ENCODE data around the gene WNT1. TPM values are rescaled to one million over a fixed set of nuclear protein-coding genes. Genes with fewer than 3 reads are reported as not detected.

The WNT1 gene
- total RNA-seq, 2 experiments from 2014 or later: 0.17 to 0.29 TPM

- peaks cover 33% of the 10 kb centered on the region for H3K4me1 Mint-ChIP-seq
- no peak within 1 kb of the TSS for H3K27ac Mint-ChIP-seq
- peak within 1 kb of the TSS; percentile 37 for H3K4me3 Mint-ChIP-seq
- peak; percentile 26 for DNase-seq
- ChIA-PET CTCF (interaction anchor here (0.6 to 6.6 kb wide), 7 partner anchors 11 to 174 kb away, joined by 3 to 36 read pairs (median 15); partner anchors contain the start of gene WNT1), POLR2A (no interaction called here)
- peaks cover 31% of the 10 kb centered on the region for H3K36me3 Mint-ChIP-seq (ENCODE audit: low read depth)
- peaks cover 48% of the 10 kb centered on the region for H3K27me3 Mint-ChIP-seq
- H3K9me3 Mint-ChIP-seq: no peaks in the 10 kb centered on the region
Observed at GRCh38 chr12:48999371-49000131, 21.4 kb downstream of the WNT1 start, which contains the start of gene DDN. Gene DDN, minus strand, starts transcription at chr12:48999375. Its CDS starts 88 bp downstream, at chr12:48999287.

DNA sequence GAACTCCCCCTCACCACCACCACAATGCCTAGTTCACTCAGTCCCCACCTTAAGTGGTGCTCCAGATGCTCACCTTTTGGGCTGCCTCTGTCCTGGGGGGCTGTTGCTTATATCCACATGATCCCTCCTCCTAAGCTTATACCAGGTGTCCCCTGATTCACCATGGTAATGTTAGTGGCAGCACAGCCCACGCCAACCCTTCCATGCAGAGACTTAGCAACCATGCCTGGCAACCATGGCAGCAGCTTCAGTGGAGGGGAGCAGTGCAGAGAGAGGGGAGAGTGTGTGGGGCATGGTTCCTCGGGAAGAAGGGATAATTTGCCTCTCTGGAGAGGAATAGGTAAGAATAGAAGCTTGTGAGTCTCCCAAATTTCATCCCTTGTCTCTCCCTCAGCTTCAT lies 22.2 kb downstream of the WNT1 start:
- Mint-ChIP-seq H3K4me3 (no peak overlapping the region), H3K4me1 (peaks cover 28% of the 10 kb centered on the region), H3K27me3 (peaks cover 42% of the 10 kb centered on the region), H3K27ac (no peak overlapping the region), H3K36me3 (ENCODE audit: low read depth) (peaks cover 39% of the 10 kb centered on the region), H3K9me3 (no peaks in the 10 kb centered on the region)
- no peak for DNase-seq
- ChIA-PET CTCF (interaction anchor here (0.5 to 6.6 kb wide), 8 partner anchors 12 to 67 kb away, joined by 3 to 36 read pairs (median 10); partner anchors contain the start of genes PRKAG1 and WNT1), POLR2A (interaction anchor here (0.6 kb wide), 1 partner anchor 78 kb away, joined by 3 read pairs; no protein-coding TSS in a partner anchor)

GRCh38 chr12:49008943-49009342 lies 30.8 kb downstream of the WNT1 start:
- H3K27me3 Mint-ChIP-seq: no peaks in the 10 kb centered on the region
- POLR2A ChIA-PET: no interaction called here

GRCh38 chr12:49010092-49010668 lies 32.1 kb downstream of the WNT1 start:
- peaks cover 18% of the 10 kb centered on the region for H3K36me3 Mint-ChIP-seq (ENCODE audit: low read depth)
- H3K4me1 Mint-ChIP-seq: peaks cover 5% of the 10 kb centered on the region
- no peak for DNase-seq
- ChIA-PET POLR2A (no interaction called here), CTCF (no interaction called here)
- no peaks in the 10 kb centered on the region for H3K27me3 Mint-ChIP-seq
- no peak overlapping the region for H3K27ac Mint-ChIP-seq
- no peaks in the 10 kb centered on the region for H3K9me3 Mint-ChIP-seq
- H3K4me3 Mint-ChIP-seq: no peak overlapping the region

More at GRCh38 chr12:49008943-49009342, 30.8 kb downstream of the WNT1 start:
- no peak overlapping the region for H3K4me3 Mint-ChIP-seq
- H3K9me3 Mint-ChIP-seq: no peaks in the 10 kb centered on the region
- no peak overlapping the region for H3K27ac Mint-ChIP-seq
- CTCF ChIA-PET: interaction anchor here (1.4 kb wide), 1 partner anchor 12 kb away, joined by 8 read pairs; no protein-coding TSS in a partner anchor
- peaks cover 28% of the 10 kb centered on the region for H3K36me3 Mint-ChIP-seq (ENCODE audit: low read depth)
- no peaks in the 10 kb centered on the region for H3K4me1 Mint-ChIP-seq
- no peak for DNase-seq

- no peaks in the 10 kb centered on the region for H3K27me3 Mint-ChIP-seq
- ChIA-PET CTCF (interaction anchor here (0.7 to 5.0 kb wide), 3 partner anchors 10 to 25 kb away, joined by 3 to 36 read pairs (median 9); partner anchors contain the start of gene DDN), POLR2A (no interaction called here)
- H3K9me3 Mint-ChIP-seq: no peaks in the 10 kb centered on the region
- no peak overlapping the region for H3K4me3 Mint-ChIP-seq
- peaks cover 27% of the 10 kb centered on the region for H3K4me1 Mint-ChIP-seq
- peaks cover 32% of the 10 kb centered on the region for H3K36me3 Mint-ChIP-seq (ENCODE audit: low read depth)
- H3K27ac Mint-ChIP-seq: no peak overlapping the region
- no peak for DNase-seq
Observed at GRCh38 chr12:49012739-49013138, 34.6 kb downstream of the WNT1 start.

DNA sequence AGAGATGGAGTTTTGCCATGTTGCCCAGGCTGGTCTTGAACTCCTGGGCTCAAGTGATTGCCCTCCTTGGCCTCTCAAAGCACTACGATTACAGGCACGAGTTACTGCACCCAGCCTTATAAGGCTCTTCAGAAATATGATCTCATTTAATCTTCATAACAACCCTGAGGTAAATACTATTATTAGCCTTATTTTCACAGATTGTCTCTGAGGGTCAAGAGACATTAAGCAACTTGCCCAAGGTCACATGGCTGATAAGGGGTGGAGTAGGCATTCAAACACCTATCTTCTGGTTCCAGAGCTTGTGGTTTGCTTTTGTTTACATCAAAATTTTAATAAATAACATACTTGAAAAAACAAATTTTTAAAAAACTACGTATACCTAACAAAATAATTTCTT lies 35.3 kb downstream of the WNT1 start:
- Mint-ChIP-seq H3K4me3 (no peak overlapping the region), H3K4me1 (peaks cover 30% of the 10 kb centered on the region), H3K36me3 (ENCODE audit: low read depth) (peaks cover 34% of the 10 kb centered on the region), H3K9me3 (no peaks in the 10 kb centered on the region), H3K27ac (no peak overlapping the region), H3K27me3 (no peaks in the 10 kb centered on the region)
- ChIA-PET POLR2A (no interaction called here), CTCF (interaction anchor here (2.1 to 5.0 kb wide), 3 partner anchors 15 to 25 kb away, joined by 4 to 36 read pairs (median 9); partner anchors contain the start of gene DDN)
- DNase-seq: no peak

DNA sequence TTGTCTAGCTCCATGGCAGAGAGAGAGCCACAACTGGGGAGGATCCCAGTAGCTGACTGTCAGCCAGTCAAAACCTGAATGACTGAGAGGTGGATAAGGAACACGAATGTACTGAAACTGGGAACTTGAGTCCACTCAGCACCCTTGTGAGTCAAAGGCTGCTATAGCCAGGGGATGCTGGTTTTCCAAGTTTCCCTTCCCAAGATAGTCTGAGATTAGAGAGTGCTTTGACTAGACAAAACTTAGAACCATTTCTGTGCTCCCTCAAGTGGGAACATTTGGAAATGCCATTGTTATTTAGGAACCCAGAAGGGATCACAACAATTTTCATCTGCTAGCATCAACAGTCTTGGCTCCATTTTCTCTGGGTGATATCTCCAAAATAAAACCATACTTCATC lies 36.4 kb downstream of the WNT1 start:
- DNase-seq: no peak
- Mint-ChIP-seq H3K27me3 (no peaks in the 10 kb centered on the region), H3K4me1 (peaks cover 37% of the 10 kb centered on the region), H3K4me3 (no peak overlapping the region), H3K36me3 (ENCODE audit: low read depth) (peaks cover 35% of the 10 kb centered on the region), H3K27ac (no peak overlapping the region), H3K9me3 (no peaks in the 10 kb centered on the region)
- ChIA-PET CTCF (interaction anchor here (0.9 to 5.0 kb wide), 4 partner anchors 10 to 78 kb away, joined by 3 to 36 read pairs (median 4); partner anchors contain the start of gene DDN), POLR2A (no interaction called here)

GRCh38 chr12:49015196-49015595 lies 37.1 kb downstream of the WNT1 start:
- Mint-ChIP-seq H3K27me3 (no peaks in the 10 kb centered on the region), H3K4me3 (no peak overlapping the region), H3K27ac (no peak overlapping the region), H3K36me3 (ENCODE audit: low read depth) (peaks cover 32% of the 10 kb centered on the region), H3K9me3 (no peaks in the 10 kb centered on the region), H3K4me1 (peaks cover 43% of the 10 kb centered on the region)
- POLR2A ChIA-PET: no interaction called here
- CTCF ChIA-PET: interaction anchor here (1.2 to 5.0 kb wide), 4 partner anchors 10 to 28 kb away, joined by 3 to 36 read pairs (median 5); partner anchors contain the start of gene DDN
- no peak for DNase-seq

DNA sequence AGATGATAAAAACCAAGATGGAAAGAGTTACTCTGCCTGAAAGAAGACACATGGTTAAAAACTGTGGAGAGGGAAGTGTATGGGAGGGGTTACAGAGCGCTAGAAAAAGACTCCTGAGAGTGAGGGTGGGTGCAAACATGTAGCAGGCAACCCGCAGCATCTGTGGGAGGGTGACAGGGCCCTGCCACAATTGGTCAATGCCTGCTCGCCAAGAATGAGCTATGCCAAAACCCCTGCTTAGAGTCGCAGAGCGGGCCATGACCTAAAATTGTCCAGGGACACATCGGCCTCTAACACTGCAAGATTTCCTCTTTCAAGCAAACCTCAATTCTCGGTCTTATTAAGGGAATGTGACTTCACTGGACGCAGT lies 39.8 kb downstream of the WNT1 start:
- CTCF ChIA-PET: interaction anchor here (1.0 to 2.4 kb wide), 6 partner anchors 13 to 165 kb away, joined by 3 to 8 read pairs (median 6); no protein-coding TSS in a partner anchor

GRCh38 chr12:49018261-49019119 lies 40.4 kb downstream of the WNT1 start, which contains the start of gene PRKAG1:
Gene PRKAG1, minus strand, starts transcription at chr12:49018776. Its CDS starts 36 bp downstream, at chr12:49018740.
- ChIA-PET CTCF (interaction anchor here (0.5 to 3.0 kb wide), 11 partner anchors 11 to 165 kb away, joined by 3 to 17 read pairs (median 5); partner anchors contain the start of gene DDN), POLR2A (no interaction called here)
- H3K4me1 Mint-ChIP-seq: peaks cover 43% of the 10 kb centered on the region
- H3K27ac Mint-ChIP-seq: peak within 1 kb of the TSS; percentile 99
- no peaks in the 10 kb centered on the region for H3K27me3 Mint-ChIP-seq
- peaks cover 33% of the 10 kb centered on the region for H3K36me3 Mint-ChIP-seq (ENCODE audit: low read depth)
- H3K4me3 Mint-ChIP-seq: peak within 1 kb of the TSS; percentile 95
- peak; percentile 97 for DNase-seq
- no peaks in the 10 kb centered on the region for H3K9me3 Mint-ChIP-seq

More for the DNA sequence above, 39.8 kb downstream of the WNT1 start:
- Mint-ChIP-seq H3K4me3 (peak overlapping the region; percentile 95), H3K4me1 (peaks cover 43% of the 10 kb centered on the region), H3K36me3 (ENCODE audit: low read depth) (peaks cover 34% of the 10 kb centered on the region), H3K27me3 (no peaks in the 10 kb centered on the region), H3K9me3 (no peaks in the 10 kb centered on the region), H3K27ac (peak overlapping the region; percentile 99)
- POLR2A ChIA-PET: no interaction called here
- DNase-seq: peak; percentile 33

DNA sequence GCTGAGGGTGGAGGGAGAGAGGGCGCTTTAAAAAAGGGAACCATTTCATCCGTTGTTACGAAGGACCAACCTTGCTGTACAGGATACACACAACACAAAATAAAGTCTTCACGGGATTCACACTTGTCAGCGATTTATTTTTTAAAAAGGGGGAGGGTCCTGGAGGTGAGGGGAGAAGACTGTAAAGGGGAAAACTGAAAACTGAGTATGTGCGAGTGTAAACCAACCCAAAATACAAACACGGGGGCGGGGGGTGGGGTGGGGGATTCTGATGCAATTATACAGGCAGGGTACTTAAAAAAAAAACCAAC lies 41.0 kb downstream of the WNT1 start:
- ChIA-PET CTCF (interaction anchor here (0.5 to 3.0 kb wide), 11 partner anchors 11 to 271 kb away, joined by 3 to 17 read pairs (median 4); partner anchors contain the start of genes DDN and FKBP11), POLR2A (no interaction called here)
- Mint-ChIP-seq H3K4me1 (peaks cover 43% of the 10 kb centered on the region), H3K27ac (peak overlapping the region; percentile 99), H3K27me3 (no peaks in the 10 kb centered on the region), H3K36me3 (ENCODE audit: low read depth) (peaks cover 34% of the 10 kb centered on the region), H3K4me3 (peak overlapping the region; percentile 95), H3K9me3 (no peaks in the 10 kb centered on the region)
- no peak for DNase-seq

Measured in activated CD4-positive, alpha-beta T cell treated with anti-CD3 and anti-CD28 coated beads, Interleukin-2, amount 10 ng/mL, durations not matched to agents 7 days and 5 days (primary cell).